ENCODE results near the gene CEP112. TPM values are rescaled to one million over a fixed set of nuclear protein-coding genes. Genes with fewer than 3 reads are reported as not detected.
"Not testable (repeated sequence)": the region's sequence is repeated elsewhere in the genome, so short reads cannot be mapped to it uniquely, and the experiment has no call there.

CEP112 gene
- total RNA-seq, 1 donor from 2014 or later, result 26.3 TPM

GRCh38 chr17:65850486-65850885, 341.4 kb downstream of the CEP112 start:
- Mint-ChIP-seq H3K4me3 (ENCODE audit: unreplicated experiment) (no peak overlapping the region), H3K4me1 (ENCODE audit: unreplicated experiment) (peaks cover 14% of the 10 kb centered on the region), H3K36me3 (ENCODE audit: low read depth, unreplicated experiment) (peaks cover 11% of the 10 kb centered on the region), H3K27me3 (ENCODE audit: unreplicated experiment) (peaks cover 2% of the 10 kb centered on the region), H3K27ac (ENCODE audit: unreplicated experiment) (no peak overlapping the region), H3K9me3 (ENCODE audit: unreplicated experiment) (no peaks in the 10 kb centered on the region)
- no peak for TF ChIP-seq CTCF (IDR thresholded peaks at IDR 0.05; ENCODE audit: unreplicated experiment)
- DNase-seq (ENCODE audit: low spot score), result no peak

GRCh38 chr17:65848751-65849150, 343.2 kb downstream of the CEP112 start:
- no peak for DNase-seq (ENCODE audit: low spot score)
- peaks cover 11% of the 10 kb centered on the region for H3K4me1 Mint-ChIP-seq (ENCODE audit: unreplicated experiment)
- TF ChIP-seq CTCF (IDR thresholded peaks at IDR 0.05; ENCODE audit: unreplicated experiment), result no peak
- H3K27me3 Mint-ChIP-seq (ENCODE audit: unreplicated experiment), result peaks cover 2% of the 10 kb centered on the region
- no peak overlapping the region for H3K4me3 Mint-ChIP-seq (ENCODE audit: unreplicated experiment)
- H3K9me3 Mint-ChIP-seq (ENCODE audit: unreplicated experiment), result no peaks in the 10 kb centered on the region
- H3K36me3 Mint-ChIP-seq (ENCODE audit: low read depth, unreplicated experiment), result peaks cover 11% of the 10 kb centered on the region
- no peak overlapping the region for H3K27ac Mint-ChIP-seq (ENCODE audit: unreplicated experiment)

- no peaks in the 10 kb centered on the region for H3K4me1 Mint-ChIP-seq (ENCODE audit: unreplicated experiment)
- TF ChIP-seq CTCF (IDR thresholded peaks at IDR 0.05; ENCODE audit: unreplicated experiment), result no peak
- peaks cover 12% of the 10 kb centered on the region for H3K36me3 Mint-ChIP-seq (ENCODE audit: low read depth, unreplicated experiment)
- no peak for DNase-seq (ENCODE audit: low spot score)
- no peak overlapping the region for H3K27ac Mint-ChIP-seq (ENCODE audit: unreplicated experiment)
- peaks cover 2% of the 10 kb centered on the region for H3K27me3 Mint-ChIP-seq (ENCODE audit: unreplicated experiment)
- no peak overlapping the region for H3K4me3 Mint-ChIP-seq (ENCODE audit: unreplicated experiment)
- H3K9me3 Mint-ChIP-seq (ENCODE audit: unreplicated experiment), result no peaks in the 10 kb centered on the region
These were observed 350.8 kb downstream of the CEP112 start for GRCh38 chr17:65841089-65841488.

- H3K36me3 Mint-ChIP-seq (ENCODE audit: low read depth, unreplicated experiment), result peaks cover 37% of the 10 kb centered on the region
- not testable (repeated sequence) for H3K4me3 Mint-ChIP-seq (ENCODE audit: unreplicated experiment); H3K9me3 Mint-ChIP-seq (ENCODE audit: unreplicated experiment); H3K4me1 Mint-ChIP-seq (ENCODE audit: unreplicated experiment); DNase-seq (ENCODE audit: low spot score); H3K27me3 Mint-ChIP-seq (ENCODE audit: unreplicated experiment); H3K27ac Mint-ChIP-seq (ENCODE audit: unreplicated experiment)
These were observed 354.7 kb downstream of the CEP112 start for GRCh38 chr17:65837232-65837631.

- H3K27me3 Mint-ChIP-seq (ENCODE audit: unreplicated experiment), result peaks cover 5% of the 10 kb centered on the region
- H3K9me3 Mint-ChIP-seq (ENCODE audit: unreplicated experiment), result peaks cover 14% of the 10 kb centered on the region
- DNase-seq (ENCODE audit: low spot score), result no peak
- H3K27ac Mint-ChIP-seq (ENCODE audit: unreplicated experiment), result no peak overlapping the region
- no peak for TF ChIP-seq CTCF (IDR thresholded peaks at IDR 0.05; ENCODE audit: unreplicated experiment)
- H3K36me3 Mint-ChIP-seq (ENCODE audit: low read depth, unreplicated experiment), result peaks cover 45% of the 10 kb centered on the region
- no peak overlapping the region for H3K4me3 Mint-ChIP-seq (ENCODE audit: unreplicated experiment)
- no peaks in the 10 kb centered on the region for H3K4me1 Mint-ChIP-seq (ENCODE audit: unreplicated experiment)
These were observed 358.7 kb downstream of the CEP112 start for GRCh38 chr17:65833214-65833613.

- Mint-ChIP-seq H3K36me3 (ENCODE audit: low read depth, unreplicated experiment) (peaks cover 32% of the 10 kb centered on the region), H3K27ac (ENCODE audit: unreplicated experiment) (no peak overlapping the region), H3K4me3 (ENCODE audit: unreplicated experiment) (no peak overlapping the region), H3K4me1 (ENCODE audit: unreplicated experiment) (no peaks in the 10 kb centered on the region), H3K27me3 (ENCODE audit: unreplicated experiment) (peaks cover 3% of the 10 kb centered on the region), H3K9me3 (ENCODE audit: unreplicated experiment) (peaks cover 14% of the 10 kb centered on the region)
- no peak for TF ChIP-seq CTCF (IDR thresholded peaks at IDR 0.05; ENCODE audit: unreplicated experiment)
- DNase-seq (ENCODE audit: low spot score), result no peak
These were observed 361.6 kb downstream of the CEP112 start for GRCh38 chr17:65830356-65830755.

GRCh38 chr17:65826577-65826976, 365.4 kb downstream of the CEP112 start:
- H3K4me3 Mint-ChIP-seq (ENCODE audit: unreplicated experiment); H3K27me3 Mint-ChIP-seq (ENCODE audit: unreplicated experiment); H3K27ac Mint-ChIP-seq (ENCODE audit: unreplicated experiment); H3K4me1 Mint-ChIP-seq (ENCODE audit: unreplicated experiment); DNase-seq (ENCODE audit: low spot score); H3K9me3 Mint-ChIP-seq (ENCODE audit: unreplicated experiment): not testable (repeated sequence)
- peaks cover 11% of the 10 kb centered on the region for H3K36me3 Mint-ChIP-seq (ENCODE audit: low read depth, unreplicated experiment)
